K562 (cell line): Measurements from ENCODE around the gene DCLK2. TPM values are rescaled to one million over a fixed set of nuclear protein-coding genes. Genes with fewer than 3 reads are reported as not detected.

ENCODE experiments used
- ATAC-seq: fragments of 200-7000 bp; cut with Tn5 transposase; 3 replicates; pipeline ENCODE4 v1.9.1; 2020; ENCODE audit warnings: moderate library complexity
- BruUV-seq: library from RNA; stranded (reverse); fragments of 400-500 nt; replicated peaks from 2 replicates; lab custom pipeline; 2021; lab: Mats Ljungman, UMichigan
- CTCF ChIA-PET: fragments of 300-600 bp; formaldehyde crosslinking; extraction: SDS; loops from one replicate; lab custom pipeline; 2021; ENCODE audit warnings: low intra/inter-chr PET ratio; lab: Yijun Ruan, JAX
- POLR2A ChIA-PET: fragments of 300-600, 350-650 bp; sonication (Branson Sonifier 250); formaldehyde crosslinking; extraction: SDS; loops from one replicate; lab custom pipeline; 2021; ENCODE audit warnings: antibody characterized with exemption, inconsistent platforms; lab: Yijun Ruan, JAX
- DNase-seq, 4 experiments: peaks; one replicate each; pipeline versions ENCODE4 v3.0.0 to v3.0.0-alpha.2; 2011 to 2018; ENCODE audit warnings: low spot score in 3 of 4, mixed read lengths in 3 of 4; ENCODE audit errors: extremely low read depth in 1 of 4
- FAIRE-seq: peaks from 2 replicates; lab custom pipeline; 2011; peaks lifted over from hg19 to GRCh38; lab: Jason Lieb, UNC
- H2AFZ ChIP-seq: 2 replicates; pipeline ENCODE4 v1.6.0; 2011; ENCODE audit warnings: low read depth, low read length, control low read depth, inconsistent platforms
- H3K27ac ChIP-seq: fragments of 200-600 bp; 3 replicates; pipeline ENCODE4 v1.8.0; 2011; ENCODE audit warnings: low read depth, mild to moderate bottlenecking, control low read depth, inconsistent platforms, low read length, moderate library complexity, mixed read lengths; ENCODE audit errors: extremely low read depth
- H3K27me3 ChIP-seq, 2 experiments: fragments of 300-600 bp in 1 of 2; 2 replicates in 1 of 2; 3 replicates in 1 of 2; pipeline versions ENCODE4 v1.6.0 to v1.8.0; 2011; ENCODE audit warnings: inconsistent platforms in 2 of 2, low read length in 2 of 2, mild to moderate bottlenecking in 1 of 2, mixed read lengths in 1 of 2, moderate library complexity in 1 of 2; ENCODE audit not compliant: control insufficient read depth in 2 of 2, insufficient read depth in 2 of 2
- H3K36me3 ChIP-seq: fragments of 300-600 bp; 3 replicates; pipeline ENCODE4 v1.8.0; 2011; ENCODE audit warnings: mild to moderate bottlenecking, low read length, inconsistent platforms; ENCODE audit not compliant: control insufficient read depth, insufficient read depth
- H3K4me1 ChIP-seq, 2 experiments: fragments of 200-600 bp in 1 of 2; replicated peaks in 1 of 2; 2 replicates in 1 of 2; 3 replicates in 1 of 2; pipeline versions ENCODE4 v1.5.1 to v1.8.0; 2011; ENCODE audit warnings: inconsistent platforms in 2 of 2, low read length in 2 of 2, mild to moderate bottlenecking in 1 of 2, mixed read lengths in 1 of 2, moderate library complexity in 1 of 2; ENCODE audit not compliant: control insufficient read depth in 2 of 2, insufficient read depth in 2 of 2
- H3K4me2 ChIP-seq: 2 replicates; pipeline ENCODE4 v1.6.1; 2011; ENCODE audit warnings: low read length, control low read depth, inconsistent platforms, mixed read lengths; ENCODE audit not compliant: insufficient read depth
- H3K4me3 ChIP-seq: fragments of 200-600 bp; sonication (generic), shearing (Covaris generic); 2 replicates; pipeline ENCODE4 v1.5.1; 2016; ENCODE audit warnings: control low read depth, inconsistent platforms
- H3K79me2 ChIP-seq: fragments of 200-600 bp; 3 replicates; pipeline ENCODE4 v1.8.0; 2011; ENCODE audit warnings: low read length, inconsistent platforms; ENCODE audit not compliant: control insufficient read depth, insufficient read depth
- H3K9ac ChIP-seq, 2 experiments: 2 replicates each; pipeline versions ENCODE4 v1.6.0 to v1.6.1; 2011; ENCODE audit warnings: low read depth in 2 of 2, low read length in 2 of 2, control low read depth in 1 of 2, inconsistent platforms in 1 of 2, mild to moderate bottlenecking in 1 of 2, mixed read lengths in 1 of 2; ENCODE audit not compliant: insufficient read depth in 1 of 2
- H3K9me1 ChIP-seq: one replicate; pipeline ENCODE4 v1.6.0; 2011; ENCODE audit warnings: inconsistent platforms, mild to moderate bottlenecking, low read length, moderate library complexity; ENCODE audit not compliant: control insufficient read depth, insufficient read depth
- H3K9me3 ChIP-seq: replicated peaks from 2 replicates; pipeline ENCODE4 v1.5.1; 2011; ENCODE audit warnings: low read depth, low read length, inconsistent platforms; ENCODE audit not compliant: control insufficient read depth, insufficient read depth
- H4K20me1 ChIP-seq: replicated peaks from 2 replicates; pipeline ENCODE4 v1.6.1; 2011; ENCODE audit warnings: low read length, inconsistent platforms, mixed read lengths; ENCODE audit not compliant: control insufficient read depth, insufficient read depth
- HMG20A ChIP-seq: fragments of 450-650 bp; formaldehyde crosslinking; conservative IDR thresholded peaks from 2 replicates; pipeline ENCODE4 v1.4.0; 2020; ENCODE audit warnings: mild to moderate bottlenecking, mixed read lengths
- SFPQ ChIP-seq: fragments of 200-400 bp; formaldehyde crosslinking; IDR thresholded peaks from 2 replicates; pipeline ENCODE4 v1.6.1; 2017; ENCODE audit warnings: mild to moderate bottlenecking, low read depth, low read length, moderate library complexity
- TEAD1 ChIP-seq, 2 experiments: fragments of 450-650 bp in 1 of 2; sonication (generic) in 1 of 2; formaldehyde crosslinking; IDR thresholded peaks; 2 replicates each; pipeline versions ENCODE4 v1.4.0 to v1.8.0; 2020 to 2022; ENCODE audit warnings: mild to moderate bottlenecking in 2 of 2, missing genetic modification reagents in 1 of 2
- UBTF ChIP-seq, 2 experiments: IDR thresholded peaks; 2 replicates each; pipeline ENCODE4 v1.6.1; 2012; ENCODE audit warnings: improper control_type of control experiment in 2 of 2, low read depth in 2 of 2, low read length in 2 of 2, borderline replicate concordance in 1 of 2
- ZEB2 ChIP-seq: fragments of 450-650 bp; IDR thresholded peaks from 2 replicates; pipeline ENCODE4 v1.6.1; 2016
- ZNF778 ChIP-seq: fragments of 450-650 bp; formaldehyde crosslinking; IDR thresholded peaks from 2 replicates; pipeline ENCODE4 v1.4.0; 2020; ENCODE audit warnings: mild to moderate bottlenecking, moderate library complexity
- WGBS: fragments of 100-300 bp; shearing (Covaris generic); methylation state at CpG from one replicate; pipeline ENCODE4 v1.1.6; 2016; ENCODE audit warnings: low coverage, mixed read lengths; ENCODE audit not compliant: insufficient coverage; ENCODE audit errors: missing lambda C conversion rate; 5-methylcytosine and 5-hydroxymethylcytosine counted together
- in situ Hi-C: fragments of 300-500 bp; cut with MboI; formaldehyde crosslinking; loops from 4 replicates; pipeline ENCODE4 v1.15.0; 2018; ENCODE audit warnings: inconsistent platforms, mixed read lengths
- intact Hi-C: fragments of 100-400 bp; cut with micrococcal nuclease; formaldehyde crosslinking; loops from 2 replicates; pipeline ENCODE4 v1.14.2; 2022
- polyA plus RNA-seq, 8 experiments: library from polyadenylated mRNA; depleted of rRNA in 4 of 8; stranded (reverse) in 5 of 8; unstranded in 3 of 8; fragments of >200 nt; fragmentation: Nextera tagmentation in 2 of 8; fragmentation: Illumina TruSeq in 1 of 8; extraction: Ambion mirVana in 2 of 8; extraction: Trizol in 1 of 8; gene quantifications; 2 replicates each; pipeline versions ENCODE4 v1.2.1 to v1.2.3, GENCODE V29; 2011 to 2014; ENCODE audit warnings: inconsistent platforms in 1 of 8, missing spikeins in 1 of 8
- total RNA-seq, 7 experiments: library from RNA; depleted of rRNA in 6 of 7; stranded (reverse); fragments of >200 nt in 6 of 7; fragmentation: Illumina TruSeq in 2 of 7; extraction: Trizol in 2 of 7; gene quantifications; 2 replicates each; pipeline versions ENCODE4 v1.2.1 to v1.2.3, GENCODE V29; 2011 to 2021; ENCODE audit warnings: low replicate concordance in 1 of 7

The DCLK2 gene
- total and polyA plus RNA-seq, 9 of the 15 experiments (the other 6 are each of a cell fraction or from before 2014, with no cell fraction given): not detected

DNA sequence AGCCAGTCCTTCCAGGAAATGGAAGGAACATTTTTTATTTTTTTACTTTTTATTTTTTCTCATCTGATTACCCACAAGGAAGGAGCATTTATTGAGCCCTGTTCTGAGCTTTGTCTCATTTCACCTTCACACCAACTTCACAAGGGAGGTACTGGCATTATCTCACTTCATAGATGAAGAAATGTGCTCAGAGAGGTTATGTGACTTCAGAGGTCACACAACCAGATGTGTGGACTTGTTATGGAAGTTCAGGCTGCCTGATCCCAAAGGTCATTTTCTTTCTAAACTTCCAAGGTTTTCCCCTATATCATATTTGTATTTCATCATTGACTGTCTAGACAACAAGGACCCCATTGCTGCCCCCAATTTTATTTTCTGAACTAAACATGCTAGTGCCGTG is 160.3 kb downstream of the DCLK2 start:
- Histone ChIP-seq H3K9me3 (no peaks in the 10 kb centered on the region), H3K27ac (no peak overlapping the region), H3K9me1 (no peaks in the 10 kb centered on the region), H3K4me3 (no peak overlapping the region), H3K9ac (no peak overlapping the region), H3K4me2 (no peak overlapping the region), H2AFZ (no peak overlapping the region), H3K4me1 (no peaks in the 10 kb centered on the region; a peak in 1 of 5 replicates), H3K79me2 (no peaks in the 10 kb centered on the region)
- DNase-seq (no peak), FAIRE-seq (no peak)
- POLR2A ChIA-PET: no interaction called here
- TF ChIP-seq HMG20A (CRISPR knock-in tag): no peak
- TF ChIP-seq TEAD1 (CRISPR knock-in tag; IDR thresholded peaks at IDR 0.05): no peak
- TF ChIP-seq ZNF778 (CRISPR knock-in tag): no peak
- TF ChIP-seq ZEB2: no peak
- TF ChIP-seq UBTF (IDR thresholded peaks at IDR 0.05; ENCODE audit: borderline replicate concordance in 1 of 2, low read depth in 2 of 2, low read length in 2 of 2): no peak
- no peak for TF ChIP-seq SFPQ
- TF ChIP-seq, all 486 proteins: peak for 0
- BruUV-seq: no TSS peak
- Histone ChIP-seq H3K27me3 (peaks cover 5 to 8% of the 10 kb centered on the region in 2 experiments; a peak in 2 of 5 replicates), H3K36me3 (no peaks in the 10 kb centered on the region), H4K20me1 (no peaks in the 10 kb centered on the region)
- intact Hi-C loops: no loop called here
- in situ Hi-C loops: no loop called here
- no peak for ATAC-seq
- CTCF ChIA-PET: no interaction called here
- 25% methylated on average over 1 of the region's 1 CpG for WGBS
